HG02981 (cell line): ENCODE data around the gene HES3.
"Not testable (repeated sequence)": the region's sequence is repeated elsewhere in the genome, so short reads cannot be mapped to it uniquely, and the experiment has no call there.

Experiments
- ATAC-seq: cut with Tn5 transposase; IDR thresholded peaks from one replicate; pipeline ENCODE4 v1.9.1; 2021; ENCODE audit warnings: mild to moderate bottlenecking, moderate library complexity; ENCODE audit not compliant: unreplicated experiment

HES3 gene

DNA sequence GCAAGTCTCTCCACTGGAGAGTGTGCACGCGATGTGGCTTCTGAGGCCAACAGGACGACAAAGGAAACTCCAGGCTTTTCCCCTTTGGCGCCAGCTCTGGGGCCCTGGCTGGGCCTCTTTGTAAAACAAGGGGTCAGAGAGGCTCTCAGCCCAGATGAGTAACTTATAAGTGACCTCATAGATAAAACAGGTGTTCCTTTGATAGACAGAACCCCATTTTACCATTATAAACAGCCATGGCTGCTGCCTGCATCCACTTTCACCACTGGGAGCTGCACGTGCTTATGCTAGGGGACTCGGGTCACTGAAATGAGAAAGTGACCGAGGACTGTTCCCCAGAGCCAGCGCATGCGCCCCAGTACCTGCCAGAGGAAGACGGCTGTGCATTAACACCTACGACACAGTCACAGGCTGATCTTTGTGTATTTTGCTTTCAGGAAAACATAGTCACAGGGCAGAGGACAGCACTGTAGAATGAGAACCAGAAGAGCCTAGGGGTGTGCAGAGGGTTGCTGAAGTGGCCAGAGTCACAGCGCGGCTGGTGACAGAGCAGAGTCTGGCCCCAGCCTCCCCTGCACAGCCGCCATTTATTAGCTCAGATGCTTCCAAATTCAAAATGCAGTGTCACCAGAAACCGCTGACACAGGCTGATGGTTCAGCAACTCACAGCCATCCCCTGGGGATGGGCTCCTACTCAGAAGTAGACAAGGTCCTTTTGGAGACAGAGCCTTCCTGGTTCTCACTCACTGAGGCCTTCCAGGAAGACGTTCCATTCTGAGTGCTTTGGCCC lies 25.4 kb upstream of the HES3 start:
- no peak for ATAC-seq

DNA sequence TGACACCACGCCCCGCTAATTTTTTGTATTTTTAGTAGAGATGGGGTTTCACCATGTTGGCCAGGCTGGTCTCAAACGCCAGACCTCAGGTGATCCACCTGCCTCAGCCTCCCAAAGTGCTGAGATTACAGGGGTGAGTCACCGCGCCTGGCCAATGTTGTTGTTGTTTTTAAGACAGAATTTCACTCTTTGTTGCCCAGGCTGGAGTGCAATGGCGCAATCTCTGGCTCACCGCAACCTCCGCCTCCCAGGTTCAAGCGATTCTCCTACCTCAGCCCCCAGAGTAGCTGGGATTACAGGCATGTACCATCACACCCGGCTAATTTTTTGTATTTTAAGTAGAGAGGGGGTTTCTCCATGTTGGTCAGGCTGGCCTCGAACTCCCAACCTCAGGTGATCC lies 24.3 kb upstream of the HES3 start:
- ATAC-seq: not testable (repeated sequence)

DNA sequence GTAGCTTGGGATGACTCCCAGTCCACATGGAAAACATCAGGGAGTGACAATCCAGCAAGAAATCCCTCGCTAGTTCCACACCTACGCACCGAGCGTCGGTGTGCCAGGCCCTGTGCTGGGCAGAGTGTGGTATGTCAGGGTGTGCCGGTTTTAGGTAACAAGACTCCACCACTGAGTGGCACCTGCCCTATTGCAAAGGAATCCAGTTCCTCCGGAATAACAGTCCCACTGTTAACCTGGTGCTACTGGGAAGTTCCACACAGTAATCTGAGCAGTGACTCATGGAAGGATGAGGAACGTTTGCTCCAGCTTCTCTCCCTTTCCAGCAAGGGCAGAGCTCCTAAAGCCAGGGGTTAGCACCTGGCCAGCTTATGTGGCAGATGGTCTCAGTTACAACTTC lies 23.7 kb upstream of the HES3 start:
- ATAC-seq: no peak

GRCh38 chr1:6221210-6221784 lies 22.7 kb upstream of the HES3 start:
- ATAC-seq: no peak

DNA sequence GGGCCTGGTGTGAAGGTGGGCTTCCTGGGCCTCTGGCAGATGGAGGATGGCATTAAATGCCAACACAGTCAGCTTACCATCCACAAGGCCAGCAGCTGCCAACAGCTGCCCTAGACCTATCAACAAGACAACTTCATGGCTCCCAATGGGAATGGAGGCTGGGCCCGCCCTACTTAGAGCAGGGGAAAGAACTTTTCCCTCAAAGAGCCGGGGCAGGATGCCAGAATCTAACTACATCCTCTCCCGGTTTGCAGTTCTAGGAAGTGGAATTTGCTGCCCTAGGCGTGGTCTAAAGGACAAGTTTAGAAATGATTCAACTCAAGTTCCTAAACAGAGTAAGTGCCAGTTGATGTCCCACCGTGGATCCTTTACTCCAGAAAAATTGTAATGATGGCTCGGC lies 21.3 kb upstream of the HES3 start:
- ATAC-seq: no peak

DNA sequence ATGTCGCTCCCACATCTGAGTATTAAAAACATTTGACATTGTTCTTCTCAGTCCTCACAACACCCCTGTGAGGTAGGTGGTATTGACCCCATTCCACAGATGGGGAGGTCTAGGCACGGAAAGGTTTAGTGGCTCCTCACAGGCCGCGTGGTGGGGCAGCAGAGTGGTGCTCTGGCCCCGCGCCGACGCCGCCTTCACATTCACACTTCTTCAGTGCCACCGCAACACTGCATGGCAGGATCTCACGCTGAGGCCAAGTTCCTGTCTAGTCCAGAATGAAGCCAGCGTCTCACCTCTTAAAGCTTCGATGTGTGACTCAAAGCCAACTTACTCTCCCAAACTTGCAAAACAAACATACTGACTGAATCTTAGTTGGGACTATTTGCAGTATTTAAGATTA lies 20.4 kb upstream of the HES3 start:
- ATAC-seq: no peak

GRCh38 chr1:6224718-6225117 lies 19.3 kb upstream of the HES3 start:
- no peak for ATAC-seq

DNA sequence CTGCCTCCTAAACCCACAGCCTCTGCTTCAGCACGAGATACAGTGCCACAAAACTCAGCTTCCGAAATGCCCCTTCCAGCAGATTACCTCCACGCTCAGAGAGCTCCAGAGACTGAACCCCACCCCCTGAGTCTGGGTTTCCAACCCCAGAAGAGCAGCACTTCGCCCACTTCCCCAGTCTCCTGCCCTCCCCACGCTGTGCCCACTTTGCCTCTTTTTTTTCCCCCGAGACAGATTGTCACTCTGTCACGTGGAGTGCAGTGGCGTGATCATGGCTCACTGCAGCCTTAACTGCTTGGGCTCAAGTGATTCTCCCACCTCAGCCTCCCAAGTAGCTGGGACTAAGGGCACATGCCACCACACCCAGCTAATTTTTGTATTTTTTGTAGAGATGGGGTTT lies 18.3 kb upstream of the HES3 start:
- ATAC-seq: no peak

GRCh38 chr1:6233376-6233775 lies 10.6 kb upstream of the HES3 start:
- no peak for ATAC-seq

DNA sequence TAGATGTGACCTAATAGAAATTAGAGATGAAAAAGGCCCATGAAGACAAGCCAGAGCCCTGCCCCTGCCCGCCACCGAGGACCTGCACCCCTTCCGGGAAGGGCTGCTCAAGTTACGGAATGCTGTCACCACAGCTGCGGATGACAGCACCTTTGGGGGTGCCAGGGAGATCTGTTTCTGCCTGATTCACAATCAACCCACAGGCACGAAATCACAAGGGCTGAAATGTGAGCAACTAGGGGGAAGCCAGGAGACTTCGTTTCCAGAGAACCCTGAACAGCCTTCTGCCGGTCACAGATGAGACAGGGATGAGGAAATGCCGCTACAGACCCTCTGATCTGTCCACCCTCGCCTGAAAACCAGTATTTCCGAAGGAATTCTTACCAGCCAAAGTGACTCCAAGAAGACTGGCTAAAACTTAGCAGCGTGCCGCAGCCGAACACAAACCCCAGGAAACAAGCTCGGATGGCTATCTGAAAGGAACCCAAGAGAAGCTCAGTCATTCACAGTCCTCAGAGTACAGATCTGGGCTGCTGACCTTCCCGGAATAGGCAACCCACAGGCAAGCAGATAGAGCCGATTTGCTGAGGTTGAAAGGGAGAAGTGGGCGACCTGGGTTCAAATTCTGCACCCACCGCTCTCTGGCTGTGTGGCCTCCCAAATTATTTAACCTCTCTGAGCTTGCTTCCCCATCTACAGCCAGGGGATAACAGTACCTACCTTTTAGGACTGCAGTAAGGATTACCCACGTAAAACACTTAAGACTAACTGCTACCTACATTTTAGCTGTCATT lies 9.3 kb upstream of the HES3 start:
- ATAC-seq: no peak

DNA sequence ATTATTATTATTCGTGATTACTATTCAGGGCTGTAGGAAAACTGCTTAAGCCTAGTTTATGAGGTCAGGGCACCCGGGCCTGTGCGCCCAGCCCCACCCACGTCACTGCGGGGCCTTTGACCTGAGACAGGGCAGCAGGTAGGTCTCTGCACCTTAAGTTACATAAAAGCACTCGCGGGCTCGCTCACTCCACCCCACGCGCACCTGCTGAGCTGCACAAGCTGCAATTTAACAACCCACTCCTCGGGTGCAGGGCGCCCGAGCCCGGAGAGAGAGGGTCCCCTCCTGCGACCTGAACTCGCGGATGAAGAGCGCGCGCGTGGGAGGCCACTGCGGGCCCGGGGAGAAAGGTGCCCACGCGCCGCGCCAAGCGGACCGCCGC lies 8.7 kb upstream of the HES3 start:
- ATAC-seq: peak; percentile 8

DNA sequence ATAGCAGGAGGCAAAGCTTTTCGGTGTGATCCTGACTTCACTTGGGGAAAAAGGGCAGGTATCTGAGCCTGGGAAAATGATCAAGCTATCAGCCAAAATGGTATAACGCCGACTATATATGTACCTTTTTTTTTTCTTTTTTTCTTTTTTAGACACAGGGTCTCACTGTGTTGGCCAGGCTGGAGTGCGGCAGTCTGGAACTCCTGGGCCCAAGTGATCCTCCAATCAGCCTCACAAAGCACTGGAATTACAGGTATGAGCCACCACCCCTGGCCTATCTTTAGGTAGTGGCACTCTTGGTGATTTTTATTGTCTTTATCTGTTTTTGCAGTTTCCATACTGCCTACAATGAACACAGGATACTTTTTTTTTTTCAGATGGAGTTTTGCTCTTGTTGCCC lies 6.9 kb upstream of the HES3 start:
- ATAC-seq: no peak

DNA sequence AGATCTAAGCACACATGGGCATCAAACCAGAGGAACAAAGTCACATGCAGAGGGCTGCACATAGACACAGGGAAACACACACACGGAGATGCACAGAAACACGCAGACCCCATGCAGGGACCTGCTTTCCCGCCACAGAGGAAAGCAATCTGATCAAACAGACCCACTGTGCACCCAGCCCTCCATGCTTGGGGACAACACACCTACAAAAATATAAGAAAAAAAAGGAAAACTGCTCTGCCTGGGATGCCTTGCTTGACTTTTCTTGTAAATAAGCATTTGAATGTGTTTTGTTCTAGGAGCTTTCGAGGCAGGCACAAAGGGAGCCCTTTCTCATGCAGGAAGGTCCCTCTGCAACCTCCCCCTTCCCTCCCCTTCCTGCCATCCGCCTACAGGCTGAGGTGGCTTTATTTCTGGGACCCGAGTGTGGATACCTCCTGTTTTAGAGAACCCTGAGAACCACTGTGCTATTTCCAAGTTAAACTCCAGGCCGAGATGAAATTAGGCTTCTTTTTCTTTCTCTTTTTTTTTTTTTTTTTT lies 4.7 kb upstream of the HES3 start:
- no peak for ATAC-seq

- no peak for ATAC-seq
Observed at GRCh38 chr1:6239950-6240768, 3.8 kb upstream of the HES3 start.

DNA sequence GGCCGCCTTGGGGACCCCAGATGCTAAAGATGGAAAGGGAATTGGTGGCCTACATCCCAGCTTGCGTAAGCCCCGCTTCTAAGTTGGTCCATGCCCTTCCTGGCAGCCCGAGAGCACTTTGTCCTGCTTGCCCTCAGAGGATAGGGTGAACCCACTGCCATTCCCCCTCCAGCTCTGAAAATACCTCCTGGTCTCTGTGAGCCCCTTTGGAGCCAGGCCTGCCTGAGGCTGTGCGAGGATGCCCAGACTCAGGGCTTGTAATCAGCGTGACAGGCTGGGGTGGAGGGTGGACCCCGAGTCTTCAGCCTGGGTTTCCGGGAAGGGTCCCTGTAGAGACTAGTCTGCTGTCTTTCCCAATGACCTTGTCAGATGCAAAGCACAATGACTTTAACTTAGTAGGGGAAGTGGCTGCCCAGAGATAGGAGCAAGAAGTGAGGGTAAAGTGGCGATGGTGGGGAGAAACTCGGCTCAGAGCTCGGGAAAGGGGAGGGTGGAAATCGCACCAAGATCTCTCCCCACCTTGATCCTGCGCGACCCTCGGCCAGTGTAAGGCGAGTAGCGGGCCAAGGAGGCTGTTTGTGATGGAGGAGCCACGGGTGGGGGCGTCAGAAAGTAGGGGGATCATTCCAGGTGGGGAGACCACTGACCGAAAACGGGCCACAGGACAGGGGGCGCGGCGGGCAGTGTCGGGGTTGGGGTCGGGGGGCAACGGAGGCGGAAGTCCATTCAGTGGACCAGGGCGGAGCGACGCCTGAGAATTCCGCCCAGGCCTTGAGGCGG lies 2.7 kb upstream of the HES3 start:
- ATAC-seq: no peak

- ATAC-seq: no peak
Observed at GRCh38 chr1:6241887-6242740, 1.9 kb upstream of the HES3 start.

DNA sequence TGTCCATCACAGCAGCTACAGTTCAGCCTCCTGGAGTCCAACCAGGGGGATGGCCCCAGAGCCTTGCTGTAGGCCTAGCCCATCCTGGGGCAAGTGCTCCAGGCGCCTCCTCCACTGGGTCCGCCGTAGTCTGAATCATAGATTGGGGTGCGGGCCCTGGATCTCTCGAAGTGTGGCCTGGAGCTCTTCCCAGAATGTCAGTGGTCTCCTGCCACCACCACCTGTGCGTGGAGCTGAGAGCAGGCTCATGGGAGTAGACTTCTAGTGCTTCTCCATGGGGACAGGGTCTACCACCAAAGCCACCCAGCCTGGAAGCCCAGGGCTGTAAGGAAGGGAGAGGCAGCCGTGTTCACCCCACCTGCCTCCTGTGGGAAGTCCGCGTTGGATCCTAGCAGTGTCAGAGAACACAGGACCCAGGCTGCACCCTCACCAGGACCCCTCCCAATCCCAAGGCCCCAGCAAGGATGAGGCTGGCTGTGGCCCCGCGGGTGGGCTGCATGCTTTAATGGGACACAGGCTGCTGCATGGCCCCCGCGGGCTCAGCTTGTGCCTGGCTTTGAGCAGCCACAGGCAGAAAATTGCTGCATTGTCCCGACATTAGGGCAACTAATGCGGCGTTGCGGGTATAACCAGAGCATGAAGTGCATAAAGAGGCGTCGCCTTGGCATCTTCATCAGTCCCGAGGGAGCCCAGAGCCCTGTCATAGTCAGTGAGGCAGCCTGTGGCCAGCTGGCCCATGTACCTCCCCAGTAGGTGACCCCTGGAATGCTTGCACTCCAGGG lies 735 bp upstream of the HES3 start:
- ATAC-seq: no peak

DNA sequence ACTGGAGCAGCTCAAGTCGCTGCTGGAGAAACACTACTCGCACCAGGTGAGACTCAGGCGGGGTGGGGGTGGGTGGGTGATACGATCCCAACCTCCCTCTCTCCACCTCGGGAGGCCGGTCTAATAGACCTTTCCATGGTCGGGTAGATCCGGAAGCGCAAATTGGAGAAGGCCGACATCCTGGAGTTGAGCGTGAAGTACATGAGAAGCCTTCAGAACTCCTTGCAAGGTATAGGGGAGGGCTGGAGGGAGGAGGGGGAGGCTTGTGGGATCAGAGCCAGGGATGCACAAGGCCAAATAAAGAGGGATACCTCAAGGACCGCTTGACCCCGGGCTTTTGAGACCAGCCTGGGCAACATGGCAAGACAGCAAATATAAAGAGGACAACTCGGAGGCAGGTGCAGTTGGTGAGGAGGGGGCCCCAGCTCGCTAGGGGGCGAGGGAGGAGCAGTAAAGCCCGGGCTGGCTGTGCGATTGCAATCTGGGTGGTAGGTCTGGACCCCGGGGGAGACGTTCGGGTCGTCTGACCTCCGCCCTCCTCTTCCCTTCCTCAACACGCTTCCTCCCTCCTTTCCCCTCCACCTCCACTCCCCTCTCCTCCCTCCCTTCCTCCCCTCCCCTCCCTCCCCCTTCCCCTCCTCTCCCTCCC lies 546 bp downstream of the HES3 start:
- ATAC-seq: no peak
